ENCODE measurements around the gene ADAMTS14. TPM values are rescaled to one million over a fixed set of nuclear protein-coding genes. Genes with fewer than 3 reads are reported as not detected.

The ADAMTS14 gene
- total RNA-seq, 1 experiment from 2014 or later: 2.1 TPM

GRCh38 chr10:70779088-70779487 lies 106.8 kb downstream of the ADAMTS14 start:
- POLR2A ChIA-PET: interaction anchor here (0.7 kb wide), 1 partner anchor 72 kb away, joined by 4 read pairs; no protein-coding TSS in a partner anchor
- H3K9me3 Mint-ChIP-seq: no peaks in the 10 kb centered on the region
- no peaks in the 10 kb centered on the region for H3K36me3 Mint-ChIP-seq
- DNase-seq (ENCODE audit: low spot score) (no peak), ATAC-seq (no peak)
- H3K27ac Mint-ChIP-seq: no peak overlapping the region
- peaks cover 3% of the 10 kb centered on the region; the same call in 1 of the 2 replicates for H3K4me1 Mint-ChIP-seq
- CTCF ChIA-PET: no interaction called here
- H3K4me3 Mint-ChIP-seq: no peak overlapping the region
- TF ChIP-seq MXD4 (CRISPR knock-in tag; IDR thresholded peaks at IDR 0.05; ENCODE audit: borderline replicate concordance) (no peak), ZNF317 (CRISPR knock-in tag; IDR thresholded peaks at IDR 0.05; ENCODE audit: borderline replicate concordance, low read depth) (no peak), ATF2 (CRISPR knock-in tag; IDR thresholded peaks at IDR 0.05; ENCODE audit: borderline replicate concordance, low read depth) (no peak)
- no peaks in the 10 kb centered on the region for H3K27me3 Mint-ChIP-seq (ENCODE audit: low read depth)

DNA sequence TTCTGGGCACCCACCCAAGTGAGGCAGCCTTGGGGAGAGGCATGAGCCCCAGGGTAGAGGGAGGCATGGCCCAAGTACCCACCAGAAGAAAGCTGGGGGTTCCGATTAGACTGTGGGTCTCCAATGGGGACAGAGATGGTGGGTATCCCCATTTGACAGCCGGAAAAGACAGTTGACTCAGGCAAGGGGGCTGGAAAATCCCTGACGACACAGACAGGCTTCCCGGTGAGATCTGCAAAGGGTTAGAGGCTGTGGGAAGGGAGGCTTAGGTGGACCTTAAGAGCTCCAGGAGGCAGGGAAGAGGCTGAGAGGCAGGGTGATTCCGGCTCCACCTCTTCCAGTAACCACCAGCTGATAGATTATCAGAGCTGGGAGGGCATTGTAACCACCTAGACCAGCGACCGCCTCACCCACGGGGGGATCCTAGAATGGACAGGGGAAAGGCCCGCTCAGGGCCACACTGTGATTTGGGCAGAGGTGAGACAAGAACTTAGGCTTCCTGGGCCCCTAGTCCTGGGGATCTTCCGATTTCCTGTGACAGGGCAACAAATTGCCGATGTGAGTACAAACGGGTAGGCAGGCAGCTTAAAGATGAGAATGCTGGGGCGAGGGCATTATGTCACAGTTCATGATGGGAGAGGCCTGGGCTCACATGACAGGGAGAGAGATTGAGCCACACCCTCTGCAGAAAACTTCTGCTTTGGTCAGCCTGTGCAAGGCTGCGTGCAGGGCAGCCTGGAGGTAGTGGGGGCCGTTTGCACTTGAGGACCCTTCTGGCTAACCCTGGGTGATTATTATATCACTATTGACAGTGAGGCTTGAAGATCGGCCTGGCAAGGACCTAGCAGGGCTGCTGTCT lies 107.4 kb downstream of the ADAMTS14 start:
- H3K4me3 Mint-ChIP-seq: no peak overlapping the region
- TF ChIP-seq FOXJ3 (CRISPR knock-in tag; IDR thresholded peaks at IDR 0.05; ENCODE audit: borderline replicate concordance): no peak
- TF ChIP-seq E2F4 (CRISPR knock-in tag; IDR thresholded peaks at IDR 0.05; ENCODE audit: borderline replicate concordance, low read depth): no peak
- TF ChIP-seq, protein P1, sequence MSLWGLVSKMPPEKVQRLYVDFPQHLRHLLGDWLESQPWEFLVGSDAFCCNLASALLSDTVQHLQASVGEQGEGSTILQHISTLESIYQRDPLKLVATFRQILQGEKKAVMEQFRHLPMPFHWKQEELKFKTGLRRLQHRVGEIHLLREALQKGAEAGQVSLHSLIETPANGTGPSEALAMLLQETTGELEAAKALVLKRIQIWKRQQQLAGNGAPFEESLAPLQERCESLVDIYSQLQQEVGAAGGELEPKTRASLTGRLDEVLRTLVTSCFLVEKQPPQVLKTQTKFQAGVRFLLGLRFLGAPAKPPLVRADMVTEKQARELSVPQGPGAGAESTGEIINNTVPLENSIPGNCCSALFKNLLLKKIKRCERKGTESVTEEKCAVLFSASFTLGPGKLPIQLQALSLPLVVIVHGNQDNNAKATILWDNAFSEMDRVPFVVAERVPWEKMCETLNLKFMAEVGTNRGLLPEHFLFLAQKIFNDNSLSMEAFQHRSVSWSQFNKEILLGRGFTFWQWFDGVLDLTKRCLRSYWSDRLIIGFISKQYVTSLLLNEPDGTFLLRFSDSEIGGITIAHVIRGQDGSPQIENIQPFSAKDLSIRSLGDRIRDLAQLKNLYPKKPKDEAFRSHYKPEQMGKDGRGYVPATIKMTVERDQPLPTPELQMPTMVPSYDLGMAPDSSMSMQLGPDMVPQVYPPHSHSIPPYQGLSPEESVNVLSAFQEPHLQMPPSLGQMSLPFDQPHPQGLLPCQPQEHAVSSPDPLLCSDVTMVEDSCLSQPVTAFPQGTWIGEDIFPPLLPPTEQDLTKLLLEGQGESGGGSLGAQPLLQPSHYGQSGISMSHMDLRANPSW (CRISPR knock-in tag; conservative IDR thresholded peaks at IDR 0.05; ENCODE audit: low read depth): no peak
- TF ChIP-seq ARID4B (CRISPR knock-in tag; IDR thresholded peaks at IDR 0.05; ENCODE audit: borderline replicate concordance): no peak
- no peaks in the 10 kb centered on the region for H3K9me3 Mint-ChIP-seq
- H3K4me1 Mint-ChIP-seq: peaks cover 3% of the 10 kb centered on the region; the same call in 1 of the 2 replicates
- H3K36me3 Mint-ChIP-seq: no peaks in the 10 kb centered on the region
- H3K27me3 Mint-ChIP-seq (ENCODE audit: low read depth): no peaks in the 10 kb centered on the region
- CTCF ChIA-PET: no interaction called here
- ATAC-seq (no peak), DNase-seq (ENCODE audit: low spot score) (no peak)
- POLR2A ChIA-PET: interaction anchor here (0.7 kb wide), 1 partner anchor 72 kb away, joined by 4 read pairs; no protein-coding TSS in a partner anchor
- H3K27ac Mint-ChIP-seq: no peak overlapping the region

- Mint-ChIP-seq H3K36me3 (no peaks in the 10 kb centered on the region), H3K9me3 (no peaks in the 10 kb centered on the region), H3K4me1 (peaks cover 3% of the 10 kb centered on the region; the same call in 1 of the 2 replicates), H3K27me3 (ENCODE audit: low read depth) (no peaks in the 10 kb centered on the region), H3K27ac (no peak overlapping the region), H3K4me3 (no peak overlapping the region)
- CTCF ChIA-PET: no interaction called here
- ATAC-seq (no peak), DNase-seq (ENCODE audit: low spot score) (no peak)
- POLR2A ChIA-PET: no interaction called here
- no peak for TF ChIP-seq ATF2 (CRISPR knock-in tag; IDR thresholded peaks at IDR 0.05; ENCODE audit: borderline replicate concordance, low read depth)
- TF ChIP-seq ERG (CRISPR knock-in tag; IDR thresholded peaks at IDR 0.05): no peak
- TF ChIP-seq USF1 (CRISPR knock-in tag; IDR thresholded peaks at IDR 0.05): no peak
- no peak for TF ChIP-seq PREB (CRISPR knock-in tag; IDR thresholded peaks at IDR 0.05; ENCODE audit: borderline replicate concordance)
- no peak for TF ChIP-seq NR2C2 (CRISPR knock-in tag; IDR thresholded peaks at IDR 0.05)
- TF ChIP-seq OVOL2 (CRISPR knock-in tag; IDR thresholded peaks at IDR 0.05; ENCODE audit: borderline replicate concordance): no peak
Measured at GRCh38 chr10:70780370-70780760, 108.1 kb downstream of the ADAMTS14 start.

Data from WTC11 (cell line).